Activated gamma-delta T cell treated with anti-CD3 and anti-CD28 coated beads, Interleukin-2, amount 50 U/mL, for 16 hours (primary cell): ENCODE data around the gene LAMB2.
A peak's percentile ranks its signal among the peaks of the same experiment; 100 is the strongest.

Experiments used
- DNase-seq: peaks from one replicate; pipeline ENCODE4 v3.0.0-alpha.2; 2020; ENCODE audit warnings: low read depth

The LAMB2 gene

GRCh38 chr3:49121132-49121736 lies 11.6 kb downstream of the LAMB2 start:
- DNase-seq = no peak

GRCh38 chr3:49120438-49121131 lies 12.3 kb downstream of the LAMB2 start, which contains the start of gene USP19:
Gene USP19, minus strand, starts transcription at chr3:49120823. Its CDS starts 1,678 bp downstream, at chr3:49119145.
- DNase-seq = peak; percentile 91

- no peak for DNase-seq
Measured at GRCh38 chr3:49120096-49120437, 12.8 kb downstream of the LAMB2 start.

GRCh38 chr3:49119439-49119838 lies 13.4 kb downstream of the LAMB2 start:
- no peak for DNase-seq

- DNase-seq = no peak
Measured at GRCh38 chr3:49119036-49119435, 13.8 kb downstream of the LAMB2 start.

- no peak for DNase-seq
Measured at GRCh38 chr3:49112262-49112661, 20.6 kb downstream of the LAMB2 start.

GRCh38 chr3:49111347-49111746 lies 21.5 kb downstream of the LAMB2 start:
- DNase-seq = no peak

- DNase-seq = no peak
Measured at GRCh38 chr3:49110780-49111179, 22.1 kb downstream of the LAMB2 start.

GRCh38 chr3:49108346-49108745 lies 24.5 kb downstream of the LAMB2 start:
- no peak for DNase-seq

GRCh38 chr3:49104427-49105291 lies 28.2 kb downstream of the LAMB2 start, which contains the start of gene QARS1:
Gene QARS1, minus strand, starts transcription at chr3:49104757. Its CDS starts 24 bp downstream, at chr3:49104733.
- peak; percentile 84 for DNase-seq

GRCh38 chr3:49104052-49104426 lies 28.8 kb downstream of the LAMB2 start:
- DNase-seq = no peak

GRCh38 chr3:49100046-49100615 lies 32.7 kb downstream of the LAMB2 start:
- DNase-seq = no peak

- no peak for DNase-seq
Measured at GRCh38 chr3:49098910-49099630, 33.8 kb downstream of the LAMB2 start.

- DNase-seq = no peak
Measured at GRCh38 chr3:49098429-49098828, 34.4 kb downstream of the LAMB2 start.

GRCh38 chr3:49093853-49094767 lies 38.7 kb downstream of the LAMB2 start, which contains the start of gene QRICH1:
Gene QRICH1, minus strand, starts transcription at chr3:49094071. Its CDS starts 17,054 bp downstream, at chr3:49077017.
- peak; percentile 91 for DNase-seq

- DNase-seq = peak; percentile 69
Measured at GRCh38 chr3:49092938-49093852, 39.7 kb downstream of the LAMB2 start.

- no peak for DNase-seq
Measured at GRCh38 chr3:49081429-49081828, 51.4 kb downstream of the LAMB2 start.

- no peak for DNase-seq
Measured at GRCh38 chr3:49079270-49079669, 53.6 kb downstream of the LAMB2 start.

GRCh38 chr3:49076646-49077045 lies 56.2 kb downstream of the LAMB2 start:
- DNase-seq = no peak

GRCh38 chr3:49076116-49076515 lies 56.7 kb downstream of the LAMB2 start:
- DNase-seq = no peak
